Neuronal stem cell (in vitro differentiated cells): ENCODE measurements around the gene GRID1.

Experiments
- DNase-seq: peaks from one replicate; pipeline ENCODE4 v3.0.0-alpha.2; 2013; ENCODE audit warnings: low spot score
- H2AFZ ChIP-seq: one replicate; pipeline ENCODE4 v1.6.1; 2013; ENCODE audit warnings: mild to moderate bottlenecking, low read length, inconsistent platforms
- H2AK5ac ChIP-seq: 2 replicates; pipeline ENCODE4 v1.6.1; 2013; ENCODE audit warnings: low read depth, mild to moderate bottlenecking, inconsistent platforms, low read length, moderate library complexity, mixed read lengths
- H2BK120ac ChIP-seq: 2 replicates; pipeline ENCODE4 v1.6.1; 2013; ENCODE audit warnings: low read depth, mild to moderate bottlenecking, inconsistent platforms, low read length, moderate library complexity, mixed read lengths
- H2BK12ac ChIP-seq: one replicate; pipeline ENCODE4 v1.6.1; 2013; ENCODE audit warnings: low read length, inconsistent platforms
- H2BK15ac ChIP-seq: 2 replicates; pipeline ENCODE4 v1.6.1; 2013; ENCODE audit warnings: mild to moderate bottlenecking, low read length, inconsistent platforms, mixed read lengths
- H2BK5ac ChIP-seq: one replicate; pipeline ENCODE4 v1.6.1; 2013; ENCODE audit warnings: inconsistent platforms, mild to moderate bottlenecking, low read length, moderate library complexity
- H3K14ac ChIP-seq: one replicate; pipeline ENCODE4 v1.6.1; 2013; ENCODE audit warnings: low read length, inconsistent platforms
- H3K18ac ChIP-seq: 2 replicates; pipeline ENCODE4 v1.6.1; 2013; ENCODE audit warnings: low read length, inconsistent platforms
- H3K23ac ChIP-seq: 2 replicates; pipeline ENCODE4 v1.6.1; 2013; ENCODE audit warnings: low read depth, mild to moderate bottlenecking, mixed read lengths, low read length, inconsistent platforms; ENCODE audit not compliant: poor library complexity
- H3K27ac ChIP-seq: replicated peaks from 3 replicates; pipeline ENCODE4 v1.5.1; 2013; ENCODE audit warnings: low read length, inconsistent platforms
- H3K27me3 ChIP-seq, 3 experiments: 2 replicates each; pipeline ENCODE4 v1.6.1; 2013; ENCODE audit warnings: low read length in 3 of 3, mild to moderate bottlenecking in 2 of 3, inconsistent platforms in 1 of 3, low read depth in 1 of 3, mixed read lengths in 1 of 3, moderate library complexity in 1 of 3; ENCODE audit not compliant: control insufficient read depth in 3 of 3, insufficient read depth in 3 of 3
- H3K36me3 ChIP-seq, 2 donors: replicated peaks in 1 of 2; 2 replicates each; pipeline ENCODE4 v1.6.1; 2013; ENCODE audit warnings: low read length in 2 of 2; ENCODE audit not compliant: control insufficient read depth in 2 of 2, insufficient read depth in 2 of 2
- H3K4ac ChIP-seq: 2 replicates; pipeline ENCODE4 v1.6.1; 2013; ENCODE audit warnings: inconsistent platforms, mild to moderate bottlenecking, low read length, moderate library complexity
- H3K4me1 ChIP-seq, 2 donors: 1 replicate in 1 of 2; 2 replicates in 1 of 2; pipeline ENCODE4 v1.6.1; 2013; ENCODE audit warnings: low read length in 2 of 2, low read depth in 1 of 2; ENCODE audit not compliant: control insufficient read depth in 2 of 2, insufficient read depth in 1 of 2
- H3K4me2 ChIP-seq: one replicate; pipeline ENCODE4 v1.6.1; 2013; ENCODE audit warnings: mild to moderate bottlenecking, low read length, inconsistent platforms; ENCODE audit not compliant: insufficient read depth, poor library complexity, severe bottlenecking
- H3K4me3 ChIP-seq, 2 donors: 2 replicates each; pipeline ENCODE4 v1.5.1; 2013; ENCODE audit warnings: low read length in 2 of 2, mild to moderate bottlenecking in 2 of 2, inconsistent platforms in 1 of 2, moderate library complexity in 1 of 2
- H3K79me1 ChIP-seq: one replicate; pipeline ENCODE4 v1.6.1; 2013; ENCODE audit warnings: low read depth, mild to moderate bottlenecking, inconsistent platforms, low read length, moderate library complexity
- H3K9ac ChIP-seq: one replicate; pipeline ENCODE4 v1.6.1; 2013; ENCODE audit warnings: mild to moderate bottlenecking, low read depth, low read length, inconsistent platforms; ENCODE audit not compliant: poor library complexity
- H3K9me3 ChIP-seq, 2 donors: replicated peaks in 1 of 2; 2 replicates each; pipeline versions ENCODE3 to v1.6.1; 2013; ENCODE audit warnings: low read length in 2 of 2, mild to moderate bottlenecking in 2 of 2, inconsistent platforms in 1 of 2, low read depth in 1 of 2, mixed read lengths in 1 of 2, moderate library complexity in 1 of 2; ENCODE audit not compliant: control insufficient read depth in 2 of 2, insufficient read depth in 1 of 2
- H4K8ac ChIP-seq: one replicate; pipeline ENCODE4 v1.6.1; 2013; ENCODE audit warnings: low read depth, mild to moderate bottlenecking, inconsistent platforms, low read length, moderate library complexity
- H4K91ac ChIP-seq: one replicate; pipeline ENCODE4 v1.6.1; 2013; ENCODE audit warnings: low read length, low read depth, mild to moderate bottlenecking, inconsistent platforms; ENCODE audit not compliant: poor library complexity
- WGBS, 2 donors: extraction: QIAGEN DNeasy Blood & Tissue Kit; methylation state at CpG; one replicate each; pipeline ENCODE4 v1.1.7; 2013; ENCODE audit warnings: missing lambda C conversion rate in 2 of 2, mixed read lengths in 1 of 2; ENCODE audit not compliant: insufficient read length in 2 of 2, insufficient replicate concordance in 1 of 2; ENCODE audit errors: extremely low coverage in 2 of 2; 5-methylcytosine and 5-hydroxymethylcytosine counted together

The GRID1 gene

GRCh38 chr10:86373828-86374227, 7.2 kb upstream of the GRID1 start:
- no peak overlapping the region for H3K9ac ChIP-seq
- DNase-seq, result no peak
- no peak overlapping the region for H2BK5ac ChIP-seq
- no peak overlapping the region for H2BK12ac ChIP-seq
- no peaks in the 10 kb centered on the region for H3K36me3 ChIP-seq
- no peaks in the 10 kb centered on the region for H3K79me1 ChIP-seq
- no peak overlapping the region for H3K4me2 ChIP-seq
- H3K4me3 ChIP-seq, result no peak overlapping the region
- no peak overlapping the region for H3K14ac ChIP-seq
- H2BK120ac ChIP-seq, result no peak overlapping the region
- no peak overlapping the region for H3K27ac ChIP-seq
- peaks cover 2 to 65% (median 23%) of the 10 kb centered on the region in 3 experiments for H3K27me3 ChIP-seq
- H2BK15ac ChIP-seq, result no peak overlapping the region
- H4K8ac ChIP-seq, result no peak overlapping the region
- H4K91ac ChIP-seq, result no peak overlapping the region
- no peak overlapping the region for H2AFZ ChIP-seq
- H3K18ac ChIP-seq, result no peak overlapping the region
- H2AK5ac ChIP-seq, result no peak overlapping the region
- no CpG with 5 or more reads among the region's 7 CpGs for WGBS, 2 donors
- peaks cover 0 to 1% of the 10 kb centered on the region in 2 donors for H3K4me1 ChIP-seq
- no peak overlapping the region for H3K4ac ChIP-seq
- peak overlapping the region; percentile 75 for H3K23ac ChIP-seq
- H3K9me3 ChIP-seq, result no peaks in the 10 kb centered on the region

- H2BK5ac ChIP-seq, result no peak overlapping the region
- H3K18ac ChIP-seq, result no peak overlapping the region
- no CpG with 5 or more reads among the region's 3 CpGs for WGBS, 2 donors
- no peaks in the 10 kb centered on the region for H3K79me1 ChIP-seq
- no peak overlapping the region for H4K8ac ChIP-seq
- no peak overlapping the region for H3K4me3 ChIP-seq
- no peak overlapping the region for H2BK120ac ChIP-seq
- H3K4ac ChIP-seq, result no peak overlapping the region
- H3K27ac ChIP-seq, result no peak overlapping the region
- H3K4me2 ChIP-seq, result no peak overlapping the region
- H4K91ac ChIP-seq, result no peak overlapping the region
- H3K9ac ChIP-seq, result no peak overlapping the region
- no peaks in the 10 kb centered on the region for H3K36me3 ChIP-seq
- H3K23ac ChIP-seq, result no peak overlapping the region
- no peak overlapping the region for H2AK5ac ChIP-seq
- peaks cover 0 to 1% of the 10 kb centered on the region in 2 donors for H3K4me1 ChIP-seq
- H2BK15ac ChIP-seq, result no peak overlapping the region
- H3K27me3 ChIP-seq, result peaks cover 2 to 71% (median 29%) of the 10 kb centered on the region in 3 experiments
- no peak for DNase-seq
- no peak overlapping the region for H2AFZ ChIP-seq
- H3K9me3 ChIP-seq, result no peaks in the 10 kb centered on the region
- no peak overlapping the region for H2BK12ac ChIP-seq
- H3K14ac ChIP-seq, result no peak overlapping the region
Observed at GRCh38 chr10:86373251-86373650, 6.7 kb upstream of the GRID1 start.

DNA sequence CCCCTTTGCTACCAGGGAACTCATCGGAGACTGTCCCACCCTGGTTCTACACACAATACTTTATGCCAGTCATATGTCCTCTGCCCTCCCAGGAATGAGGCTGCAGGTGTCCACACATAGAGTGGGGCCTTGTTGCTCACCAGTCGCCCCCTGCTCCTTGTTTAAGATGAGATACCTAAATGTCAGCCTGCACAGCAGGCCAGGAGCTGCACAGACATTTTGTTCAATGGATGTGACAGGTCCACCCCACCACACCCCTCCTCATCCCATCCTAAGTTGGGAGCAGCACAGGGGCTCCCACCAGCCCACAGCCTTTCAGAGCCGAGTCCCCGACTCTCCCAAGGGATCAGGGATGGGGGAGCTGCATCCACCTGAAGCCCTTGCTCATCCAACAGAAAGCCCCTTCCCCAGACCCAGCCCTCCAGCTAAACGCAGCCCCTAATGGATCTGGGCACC, 6.2 kb upstream of the GRID1 start:
- no peak for DNase-seq
- H2BK5ac ChIP-seq, result no peak overlapping the region
- H2BK12ac ChIP-seq, result no peak overlapping the region
- no peak overlapping the region for H3K9ac ChIP-seq
- no peak overlapping the region for H3K27ac ChIP-seq
- no peak overlapping the region for H3K23ac ChIP-seq
- H2AK5ac ChIP-seq, result no peak overlapping the region
- peaks cover 3 to 75% (median 33%) of the 10 kb centered on the region in 3 experiments for H3K27me3 ChIP-seq
- H3K36me3 ChIP-seq, result no peaks in the 10 kb centered on the region
- no peak overlapping the region for H3K18ac ChIP-seq
- H3K4me3 ChIP-seq, result no peak overlapping the region
- H3K4ac ChIP-seq, result no peak overlapping the region
- no peak overlapping the region for H4K91ac ChIP-seq
- no peak overlapping the region for H3K4me2 ChIP-seq
- H3K79me1 ChIP-seq, result no peaks in the 10 kb centered on the region
- peaks cover 0 to 1% of the 10 kb centered on the region in 2 donors for H3K4me1 ChIP-seq
- no peak overlapping the region for H4K8ac ChIP-seq
- no peak overlapping the region for H2BK15ac ChIP-seq
- H2AFZ ChIP-seq, result no peak overlapping the region
- no peak overlapping the region for H3K14ac ChIP-seq
- no peak overlapping the region for H2BK120ac ChIP-seq
- WGBS, 2 donors, result no CpG with 5 or more reads among the region's 5 CpGs
- no peaks in the 10 kb centered on the region for H3K9me3 ChIP-seq

DNA sequence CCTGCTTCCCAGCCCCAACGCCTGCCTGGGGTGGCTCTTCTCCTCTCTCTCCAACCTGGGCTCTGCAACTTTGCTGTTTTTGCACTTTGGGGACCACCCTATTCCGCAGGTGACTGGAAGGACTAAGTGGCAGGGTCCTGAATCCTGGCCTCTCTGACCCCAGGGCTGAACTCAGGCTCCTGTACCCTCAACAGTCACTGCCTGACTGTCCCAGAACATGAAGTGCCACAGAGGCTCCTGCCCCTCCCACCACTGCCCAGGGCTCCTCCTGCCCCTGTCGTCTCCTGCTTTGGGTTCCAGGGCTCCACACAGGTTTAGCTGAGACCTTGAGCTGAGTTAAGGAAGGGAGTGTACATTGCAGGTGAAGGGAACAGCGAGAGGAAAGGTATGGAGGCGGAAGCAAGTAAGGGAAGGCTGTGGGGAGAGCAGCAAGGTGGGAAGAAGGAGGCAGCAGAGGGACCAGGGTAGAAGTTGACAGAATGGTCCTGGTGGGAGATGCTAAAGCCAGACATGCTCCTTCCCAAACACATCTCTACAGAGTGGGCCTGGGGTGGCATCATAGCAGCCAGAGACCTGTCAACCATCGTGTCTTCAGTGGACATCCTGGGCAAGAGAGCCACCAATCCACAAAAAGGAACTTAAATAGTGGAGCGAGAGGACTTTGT, 5.7 kb upstream of the GRID1 start:
- H2AK5ac ChIP-seq, result no peak overlapping the region
- H2BK5ac ChIP-seq, result no peak overlapping the region
- no peak overlapping the region for H3K23ac ChIP-seq
- no peak overlapping the region for H2BK120ac ChIP-seq
- H4K8ac ChIP-seq, result no peak overlapping the region
- H3K4ac ChIP-seq, result no peak overlapping the region
- no peak overlapping the region for H3K18ac ChIP-seq
- no peak overlapping the region for H3K4me2 ChIP-seq
- no peak overlapping the region for H3K9ac ChIP-seq
- no peaks in the 10 kb centered on the region for H3K9me3 ChIP-seq
- H2AFZ ChIP-seq, result no peak overlapping the region
- H3K36me3 ChIP-seq, result no peaks in the 10 kb centered on the region
- H3K79me1 ChIP-seq, result no peaks in the 10 kb centered on the region
- H3K4me1 ChIP-seq, result peaks cover 0 to 1% of the 10 kb centered on the region in 2 donors
- no peak overlapping the region for H3K14ac ChIP-seq
- no peak overlapping the region for H3K27ac ChIP-seq
- no peak overlapping the region for H2BK12ac ChIP-seq
- no peak overlapping the region for H4K91ac ChIP-seq
- WGBS, 2 donors, result no CpG with 5 or more reads among the region's 7 CpGs
- DNase-seq, result no peak
- H3K4me3 ChIP-seq, result no peak overlapping the region
- H2BK15ac ChIP-seq, result no peak overlapping the region
- peaks cover 9 to 81% (median 39%) of the 10 kb centered on the region in 3 experiments for H3K27me3 ChIP-seq
